NCI-H1048 (cell line): ENCODE results near the gene TSPAN9.

Source experiments
- DNase-seq: peaks from one replicate; lab custom pipeline; 2025; lab: John Stamatoyannopoulos, UW

TSPAN9 gene

GRCh38 chr12:3187846-3188770 lies 110.9 kb downstream of the TSPAN9 start:
- DNase-seq = no peak

DNA sequence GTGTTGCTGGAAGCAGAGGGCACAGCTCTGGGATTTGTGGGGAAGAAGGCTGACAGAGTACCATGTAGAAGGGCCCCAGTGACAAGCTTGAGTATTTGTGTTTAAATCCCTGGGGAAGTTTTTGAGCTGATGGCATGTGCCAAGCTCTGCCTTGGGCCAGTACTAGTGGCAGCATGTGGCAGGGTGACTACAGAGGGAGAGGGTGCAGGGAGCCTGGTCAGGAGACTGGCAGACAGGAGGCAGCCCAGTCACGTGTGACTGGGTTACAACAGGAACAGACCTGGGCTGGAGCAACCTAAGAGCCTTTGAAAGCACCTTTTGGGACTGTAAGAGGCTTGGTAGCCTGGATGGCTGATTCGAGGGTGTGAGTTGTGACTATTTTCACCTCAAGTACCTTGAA lies 112.1 kb downstream of the TSPAN9 start:
- DNase-seq = no peak

GRCh38 chr12:3190101-3190500 lies 112.9 kb downstream of the TSPAN9 start:
- no peak for DNase-seq

DNA sequence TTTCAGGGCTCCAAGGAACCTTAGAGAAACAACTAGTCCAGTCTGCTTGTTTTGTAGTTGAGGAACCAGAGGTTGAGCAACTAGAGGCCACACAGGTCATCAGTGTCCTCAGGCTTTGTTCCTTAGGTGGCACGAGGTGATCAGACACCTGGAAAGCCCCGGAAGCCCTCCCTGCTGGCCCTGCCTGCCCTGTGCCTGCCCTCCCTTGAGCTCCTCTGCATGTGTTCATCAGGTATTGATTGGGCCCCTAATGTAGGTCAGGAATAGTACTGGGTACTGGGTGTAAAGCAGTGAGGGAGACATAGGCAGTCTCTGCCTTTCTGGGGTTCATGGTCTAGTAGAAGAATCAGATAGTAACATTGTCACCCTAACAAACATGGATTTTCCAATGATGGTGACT lies 114.3 kb downstream of the TSPAN9 start:
- no peak for DNase-seq

- no peak for DNase-seq
Measured at GRCh38 chr12:3192221-3192620, 115.0 kb downstream of the TSPAN9 start.

DNA sequence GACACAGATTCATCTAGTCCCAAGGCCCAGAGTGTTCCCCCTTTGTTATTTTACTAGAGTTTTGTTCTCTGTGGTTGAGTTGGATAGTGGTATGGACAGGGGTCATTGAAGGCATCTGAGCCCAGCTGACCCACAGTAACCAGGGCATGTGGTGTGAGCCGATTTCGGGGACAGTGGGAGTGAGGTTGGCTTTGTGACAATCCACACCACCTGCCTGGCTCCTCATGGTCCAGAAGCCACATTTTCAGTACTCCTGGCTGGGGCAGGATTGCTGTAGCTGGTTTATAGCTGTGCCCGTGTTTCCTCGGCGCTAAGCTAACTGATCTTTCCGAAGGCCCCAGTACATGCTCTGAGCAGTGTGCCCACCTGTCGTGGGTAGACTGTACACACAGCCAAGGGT lies 116.0 kb downstream of the TSPAN9 start:
- no peak for DNase-seq

DNA sequence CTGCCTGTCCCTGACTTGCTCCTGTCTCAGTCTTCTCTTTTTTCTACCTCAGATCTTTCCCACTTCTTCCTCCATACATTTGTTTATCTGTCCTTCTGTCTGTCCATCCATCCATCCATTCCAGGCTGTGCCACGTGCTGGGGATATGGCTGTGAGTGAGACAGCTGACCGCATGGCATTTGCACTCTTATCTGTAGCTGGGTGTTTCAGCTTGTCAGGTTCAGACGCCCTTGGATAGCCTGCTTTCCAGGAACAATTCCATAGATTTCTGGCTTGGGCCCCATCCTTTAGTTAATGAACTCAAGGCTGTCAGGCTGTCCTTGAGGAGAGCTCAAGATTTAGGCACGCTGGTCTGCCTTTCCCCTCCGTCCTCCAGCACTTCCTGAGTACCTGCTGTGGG lies 116.6 kb downstream of the TSPAN9 start:
- no peak for DNase-seq

- DNase-seq = no peak
Measured at GRCh38 chr12:3195337-3195736, 118.2 kb downstream of the TSPAN9 start.

GRCh38 chr12:3195859-3196483 lies 118.8 kb downstream of the TSPAN9 start:
- DNase-seq = no peak

DNA sequence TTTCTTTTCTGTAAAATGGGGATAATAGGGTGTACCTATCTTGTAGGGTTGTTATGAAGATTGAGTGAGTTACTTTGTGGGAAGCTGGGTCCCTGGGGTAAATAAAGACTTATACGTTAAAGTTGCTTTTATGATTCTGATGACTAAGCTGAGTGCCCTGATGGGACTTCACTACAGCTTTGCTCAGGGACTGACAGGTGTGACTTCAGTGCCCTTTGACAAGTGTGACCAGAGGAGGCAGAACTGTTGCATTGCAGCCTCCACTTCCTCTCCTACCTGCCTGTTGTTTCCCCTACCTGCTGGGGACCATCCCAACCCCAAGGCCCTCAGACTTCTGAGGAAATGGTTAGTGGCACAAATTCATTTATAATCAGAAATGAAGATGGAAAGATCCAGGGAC lies 119.3 kb downstream of the TSPAN9 start:
- no peak for DNase-seq

GRCh38 chr12:3197131-3197818 lies 120.1 kb downstream of the TSPAN9 start:
- no peak for DNase-seq

- no peak for DNase-seq
Measured at GRCh38 chr12:3199551-3200031, 122.4 kb downstream of the TSPAN9 start.

DNA sequence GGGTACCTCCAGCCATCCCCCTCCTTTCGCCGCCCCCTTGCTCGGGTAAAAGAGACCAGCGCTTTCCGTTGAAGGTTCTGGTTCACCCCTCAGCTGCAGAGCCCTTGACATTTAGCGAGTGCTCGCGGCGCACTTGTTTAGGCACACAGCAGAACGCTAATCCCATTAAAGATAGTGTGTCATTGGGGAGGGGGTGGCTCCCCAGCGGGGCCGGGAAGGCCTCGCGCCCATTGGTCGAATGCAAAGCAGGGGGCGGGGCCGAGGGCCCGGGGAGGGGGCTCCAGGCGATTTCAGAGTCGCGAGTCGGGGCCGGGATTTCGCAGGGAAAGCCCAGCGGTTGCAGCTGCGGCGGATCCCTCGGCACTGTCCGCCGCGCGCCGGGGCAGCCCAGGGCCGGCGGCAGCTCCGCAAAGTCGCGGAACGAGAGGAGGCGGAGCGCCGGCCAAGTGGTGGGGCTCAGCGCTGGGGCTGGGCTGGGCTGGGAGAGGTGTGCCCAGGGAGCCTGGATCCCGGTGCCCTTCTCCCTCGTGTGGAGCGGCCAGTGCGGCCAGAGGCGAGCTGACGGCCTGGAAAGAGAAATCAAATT lies 122.9 kb downstream of the TSPAN9 start:
- no peak for DNase-seq

GRCh38 chr12:3200814-3201233 lies 123.6 kb downstream of the TSPAN9 start:
- DNase-seq = no peak

GRCh38 chr12:3201339-3202051 lies 124.3 kb downstream of the TSPAN9 start:
- no peak for DNase-seq

DNA sequence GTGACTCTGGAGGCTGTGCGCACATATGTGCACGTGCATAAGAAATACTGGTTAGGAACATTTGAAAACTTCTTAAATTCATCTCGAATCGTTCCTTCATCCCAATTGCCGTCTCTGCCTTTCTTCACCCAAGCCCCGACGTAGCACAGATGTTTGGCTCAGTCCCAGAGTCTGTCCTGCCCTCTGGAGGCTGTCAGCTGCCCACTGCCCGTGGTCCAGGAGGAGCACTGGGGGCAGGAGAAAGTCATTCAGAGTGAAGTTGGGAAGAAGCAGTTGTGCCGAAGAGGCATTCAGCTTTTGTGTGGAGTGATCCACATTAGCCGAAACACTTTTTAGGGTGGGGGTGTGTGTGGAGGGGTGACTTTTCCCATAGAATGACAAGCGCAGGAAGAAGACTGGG lies 124.9 kb downstream of the TSPAN9 start:
- DNase-seq = no peak

- no peak for DNase-seq
Measured at GRCh38 chr12:3202734-3203446, 125.7 kb downstream of the TSPAN9 start.

DNA sequence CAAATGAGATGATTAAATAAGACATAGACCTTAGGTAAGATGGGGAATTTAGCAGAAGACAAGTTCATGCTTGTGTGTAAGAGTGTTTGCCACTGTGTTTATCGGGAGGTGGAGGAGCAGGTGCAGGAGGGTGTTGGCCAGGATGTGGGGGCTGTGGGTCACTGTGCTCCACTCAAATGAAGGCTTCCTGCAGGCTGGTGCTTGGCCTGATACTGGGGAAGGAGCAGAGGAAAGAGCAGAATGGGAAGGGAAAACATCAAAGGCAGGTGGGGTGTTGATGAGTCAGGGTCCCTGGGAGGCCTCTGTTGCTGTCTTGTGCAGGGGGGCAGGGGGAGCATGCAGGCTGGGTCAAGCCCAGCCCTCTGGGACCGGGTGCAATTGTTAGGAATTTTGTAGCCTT lies 126.5 kb downstream of the TSPAN9 start:
- DNase-seq = no peak

DNA sequence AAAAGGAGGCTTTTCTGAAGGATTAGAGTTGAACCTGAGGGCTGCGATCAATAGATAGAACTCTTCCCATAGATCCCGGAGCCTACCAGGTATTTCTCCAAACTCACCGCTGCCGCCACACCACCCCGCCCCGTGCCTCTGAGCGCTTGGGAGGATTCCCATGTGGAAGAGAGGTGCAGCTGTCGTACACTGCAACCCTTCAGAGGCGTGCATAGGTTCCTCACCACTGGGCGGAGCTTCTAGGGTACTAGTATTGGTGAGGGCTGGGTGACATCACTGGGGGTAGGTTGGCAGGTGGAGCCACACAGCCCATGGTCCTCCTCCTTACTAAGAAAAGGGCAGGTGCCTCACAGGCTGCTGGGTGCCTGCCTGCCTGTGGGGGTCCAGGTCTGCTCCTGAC lies 127.0 kb downstream of the TSPAN9 start:
- DNase-seq = no peak

GRCh38 chr12:3204730-3205531 lies 127.8 kb downstream of the TSPAN9 start:
- DNase-seq = no peak
